ENCODE data around the gene MMRN1. TPM values are rescaled to one million over a fixed set of nuclear protein-coding genes. Genes with fewer than 3 reads are reported as not detected.

The MMRN1 gene
- total and polyA plus RNA-seq, 2 experiments from 2014 or later = 0.60 to 1.1 TPM

DNA sequence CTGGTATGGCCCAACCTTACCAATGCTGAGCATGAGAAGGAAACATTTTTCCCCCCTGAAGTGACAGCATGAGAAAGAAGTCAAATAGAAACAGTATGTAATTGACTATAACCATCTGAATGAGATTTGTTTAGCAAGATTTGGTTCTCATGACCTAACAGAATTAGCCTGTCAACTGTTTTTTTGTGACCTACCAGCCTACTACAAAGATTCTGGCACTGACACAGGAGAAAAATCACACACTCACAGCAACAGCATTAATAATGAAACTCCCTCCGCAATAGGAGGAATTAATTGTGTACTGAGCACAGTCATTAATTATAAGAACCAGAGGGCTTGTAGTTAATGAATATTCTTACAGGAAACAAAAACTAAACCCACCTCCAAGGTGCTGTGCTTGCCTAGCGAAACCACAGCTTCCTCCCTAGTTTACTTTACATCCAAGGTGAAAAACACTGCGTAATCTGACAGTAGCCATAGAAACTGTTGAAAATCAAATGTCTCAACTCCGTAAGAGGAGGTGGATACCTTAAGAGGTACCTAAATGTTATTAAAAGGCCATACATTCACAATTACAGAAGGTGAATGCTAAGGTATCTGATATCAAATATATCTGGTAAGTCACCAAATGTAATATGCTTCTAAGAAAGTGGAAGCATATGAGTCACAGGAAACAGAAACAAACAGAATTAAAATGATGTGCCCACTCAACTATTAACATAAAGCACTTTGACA is 34.9 kb downstream of the MMRN1 start:
- no peak overlapping the region for H3K4me3 ChIP-seq
- no peaks in the 10 kb centered on the region for H3K27me3 ChIP-seq
- H3K27ac ChIP-seq = no peak overlapping the region
- H4K20me1 ChIP-seq (ENCODE audit: insufficient read depth, poor library complexity, severe bottlenecking) = no peaks in the 10 kb centered on the region
- no peaks in the 10 kb centered on the region for H3K4me1 ChIP-seq (ENCODE audit: insufficient read depth)
- 78% methylated on average over 4 of the region's 4 CpGs for WGBS (ENCODE audit: low lambda C conversion rate, missing lambda C conversion rate)
- no peak overlapping the region for H3K4me2 ChIP-seq
- H3K36me3 ChIP-seq (replicated peaks; ENCODE audit: insufficient read depth, low read depth) = no peaks in the 10 kb centered on the region
- TF ChIP-seq, protein P1, sequence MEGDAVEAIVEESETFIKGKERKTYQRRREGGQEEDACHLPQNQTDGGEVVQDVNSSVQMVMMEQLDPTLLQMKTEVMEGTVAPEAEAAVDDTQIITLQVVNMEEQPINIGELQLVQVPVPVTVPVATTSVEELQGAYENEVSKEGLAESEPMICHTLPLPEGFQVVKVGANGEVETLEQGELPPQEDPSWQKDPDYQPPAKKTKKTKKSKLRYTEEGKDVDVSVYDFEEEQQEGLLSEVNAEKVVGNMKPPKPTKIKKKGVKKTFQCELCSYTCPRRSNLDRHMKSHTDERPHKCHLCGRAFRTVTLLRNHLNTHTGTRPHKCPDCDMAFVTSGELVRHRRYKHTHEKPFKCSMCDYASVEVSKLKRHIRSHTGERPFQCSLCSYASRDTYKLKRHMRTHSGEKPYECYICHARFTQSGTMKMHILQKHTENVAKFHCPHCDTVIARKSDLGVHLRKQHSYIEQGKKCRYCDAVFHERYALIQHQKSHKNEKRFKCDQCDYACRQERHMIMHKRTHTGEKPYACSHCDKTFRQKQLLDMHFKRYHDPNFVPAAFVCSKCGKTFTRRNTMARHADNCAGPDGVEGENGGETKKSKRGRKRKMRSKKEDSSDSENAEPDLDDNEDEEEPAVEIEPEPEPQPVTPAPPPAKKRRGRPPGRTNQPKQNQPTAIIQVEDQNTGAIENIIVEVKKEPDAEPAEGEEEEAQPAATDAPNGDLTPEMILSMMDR (IDR thresholded peaks at IDR 0.05; ENCODE audit: poor library complexity) = no peak
- TF ChIP-seq EZH2 (IDR thresholded peaks at IDR 0.05; ENCODE audit: borderline replicate concordance) (no peak), EZH2phosphoT487 (IDR thresholded peaks at IDR 0.05; ENCODE audit: low read depth, severe bottlenecking, unreplicated experiment) (no peak)
- no peak overlapping the region for H2AFZ ChIP-seq
- no peaks in the 10 kb centered on the region for H3K79me2 ChIP-seq
- no peaks in the 10 kb centered on the region for H3K9me3 ChIP-seq (ENCODE audit: low read depth)
- no peaks in the 10 kb centered on the region for H3K9me2 ChIP-seq (replicated peaks; ENCODE audit: insufficient read depth)
- DNase-seq (ENCODE audit: low spot score) = no peak

DNA sequence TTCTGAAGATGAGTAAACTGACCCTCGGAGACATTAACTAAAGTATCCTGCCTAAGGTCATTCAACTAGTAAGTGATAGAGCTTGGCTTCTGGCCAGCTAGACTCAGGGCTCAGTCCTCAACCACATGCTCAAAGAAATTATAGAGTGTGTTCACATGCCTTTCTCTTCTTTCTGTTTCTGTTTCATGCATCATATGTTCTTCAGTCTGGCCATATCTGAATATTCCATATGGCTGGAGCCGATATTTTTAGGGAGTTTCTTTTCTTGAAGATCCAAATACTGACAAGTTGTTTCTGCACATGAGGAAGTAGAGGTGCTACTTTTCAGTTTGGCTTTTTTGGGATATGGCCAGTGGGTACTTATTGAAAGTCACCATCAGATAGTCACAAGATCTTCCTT is 44.9 kb downstream of the MMRN1 start:
- DNase-seq (ENCODE audit: low spot score) = no peak

DNA sequence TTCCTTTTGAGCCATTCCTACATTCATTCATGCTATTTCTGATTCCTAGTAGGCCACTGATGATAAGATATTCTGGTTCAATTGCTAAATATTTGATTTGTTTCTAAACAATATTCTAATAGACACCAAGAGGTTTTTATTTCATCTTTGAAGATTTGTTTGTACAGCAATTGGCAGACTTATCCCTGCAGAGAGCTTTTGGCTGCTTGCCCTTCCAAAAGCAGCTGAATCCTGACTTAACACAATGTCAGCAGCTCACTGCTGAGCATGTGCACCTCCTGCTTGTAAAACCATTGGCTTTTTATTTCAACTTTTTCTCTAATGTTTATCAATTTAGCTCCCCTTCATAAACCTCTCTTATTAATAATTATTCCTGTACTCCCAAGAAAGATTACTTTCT is 45.3 kb downstream of the MMRN1 start:
- no peaks in the 10 kb centered on the region for H3K9me3 ChIP-seq (ENCODE audit: low read depth)

More for the DNA sequence above, 44.9 kb downstream of the MMRN1 start:
- Histone ChIP-seq H3K9me3 (ENCODE audit: low read depth) (no peaks in the 10 kb centered on the region), H3K4me2 (no peak overlapping the region), H3K79me2 (no peaks in the 10 kb centered on the region), H3K27ac (no peak overlapping the region), H3K36me3 (replicated peaks; ENCODE audit: insufficient read depth, low read depth) (no peaks in the 10 kb centered on the region), H3K4me3 (no peak overlapping the region), H3K27me3 (no peaks in the 10 kb centered on the region), H4K20me1 (ENCODE audit: insufficient read depth, poor library complexity, severe bottlenecking) (no peaks in the 10 kb centered on the region), H2AFZ (no peak overlapping the region), H3K4me1 (ENCODE audit: insufficient read depth) (no peaks in the 10 kb centered on the region), H3K9me2 (replicated peaks; ENCODE audit: insufficient read depth) (no peaks in the 10 kb centered on the region)
- no peak for TF ChIP-seq EZH2 (IDR thresholded peaks at IDR 0.05; ENCODE audit: borderline replicate concordance)
- TF ChIP-seq, protein P1 (IDR thresholded peaks at IDR 0.05; ENCODE audit: poor library complexity) = no peak
- no peak for TF ChIP-seq EZH2phosphoT487 (IDR thresholded peaks at IDR 0.05; ENCODE audit: low read depth, severe bottlenecking, unreplicated experiment)
- WGBS (ENCODE audit: low lambda C conversion rate, missing lambda C conversion rate) = 78% methylated on average over 2 of the region's 2 CpGs

More for the DNA sequence above, 45.3 kb downstream of the MMRN1 start:
- H3K79me2 ChIP-seq = no peaks in the 10 kb centered on the region
- no peaks in the 10 kb centered on the region for H3K9me2 ChIP-seq (replicated peaks; ENCODE audit: insufficient read depth)
- no peaks in the 10 kb centered on the region for H3K4me1 ChIP-seq (ENCODE audit: insufficient read depth)
- no peak overlapping the region for H2AFZ ChIP-seq
- H4K20me1 ChIP-seq (ENCODE audit: insufficient read depth, poor library complexity, severe bottlenecking) = no peaks in the 10 kb centered on the region
- no peaks in the 10 kb centered on the region for H3K36me3 ChIP-seq (replicated peaks; ENCODE audit: insufficient read depth, low read depth)
- no peak overlapping the region for H3K4me3 ChIP-seq
- no peak for TF ChIP-seq EZH2phosphoT487 (IDR thresholded peaks at IDR 0.05; ENCODE audit: low read depth, severe bottlenecking, unreplicated experiment)
- TF ChIP-seq EZH2 (IDR thresholded peaks at IDR 0.05; ENCODE audit: borderline replicate concordance) = no peak
- TF ChIP-seq, protein P1 (IDR thresholded peaks at IDR 0.05; ENCODE audit: poor library complexity) = no peak
- H3K27ac ChIP-seq = no peak overlapping the region
- no peak overlapping the region for H3K4me2 ChIP-seq
- DNase-seq (ENCODE audit: low spot score) = peak; percentile 12
- no peaks in the 10 kb centered on the region for H3K27me3 ChIP-seq
